ENCODE data around the gene SLC2A11. TPM values are rescaled to one million over a fixed set of nuclear protein-coding genes. Genes with fewer than 3 reads are reported as not detected.

SLC2A11 gene
- total and polyA plus RNA-seq, 3 experiments from 2014 or later = 5.2 to 9.0 (median 7.1) TPM

- no peak overlapping the region for H3K27ac ChIP-seq (ENCODE audit: low read depth, low read length)
Observed at GRCh38 chr22:23822101-23822671, 35.5 kb upstream of the SLC2A11 start.

GRCh38 chr22:23823331-23823791, 34.3 kb upstream of the SLC2A11 start:
- no peaks in the 10 kb centered on the region for H3K27me3 ChIP-seq (ENCODE audit: insufficient read depth, low read length, poor library complexity, severe bottlenecking)
- CTCF ChIA-PET = no interaction called here
- DNase-seq = no peak
- peaks cover 0 to 1% (median 0%) of the 10 kb centered on the region in 5 donors for H3K9me3 Mint-ChIP-seq
- H3K27me3 Mint-ChIP-seq = no peaks in the 10 kb centered on the region
- peaks cover 0 to 88% (median 11%) of the 10 kb centered on the region in 3 donors for H3K36me3 Mint-ChIP-seq
- H3K36me3 ChIP-seq (ENCODE audit: insufficient read depth, low read length) = peaks cover 56% of the 10 kb centered on the region
- H3K4me3 ChIP-seq (ENCODE audit: low read length) = no peak overlapping the region
- H3K4me1 ChIP-seq (ENCODE audit: insufficient read depth, low read length) = no peaks in the 10 kb centered on the region
- no peak overlapping the region for H3K4me3 Mint-ChIP-seq
- POLR2A ChIA-PET = interaction anchor here (0.5 kb wide), 1 partner anchor 15 kb away, joined by 3 read pairs; no protein-coding TSS in a partner anchor
- H3K27ac Mint-ChIP-seq = no peak overlapping the region
- no peak overlapping the region for H3K27ac ChIP-seq (ENCODE audit: low read depth, low read length)
- no peaks in the 10 kb centered on the region for H3K9me3 ChIP-seq (ENCODE audit: low read length)
- H3K4me1 Mint-ChIP-seq = peaks cover 4 to 16% (median 5%) of the 10 kb centered on the region in 3 donors

More at GRCh38 chr22:23822101-23822671, 35.5 kb upstream of the SLC2A11 start:
- peaks cover 0 to 89% (median 13%) of the 10 kb centered on the region in 3 donors for H3K36me3 Mint-ChIP-seq
- ChIA-PET CTCF (no interaction called here), POLR2A (no interaction called here)
- peaks cover 0 to 1% (median 0%) of the 10 kb centered on the region in 5 donors for H3K9me3 Mint-ChIP-seq
- no peaks in the 10 kb centered on the region for H3K4me1 ChIP-seq (ENCODE audit: insufficient read depth, low read length)
- DNase-seq = no peak
- peaks cover 52% of the 10 kb centered on the region for H3K36me3 ChIP-seq (ENCODE audit: insufficient read depth, low read length)
- H3K9me3 ChIP-seq (ENCODE audit: low read length) = no peaks in the 10 kb centered on the region
- H3K4me1 Mint-ChIP-seq = peaks cover 4 to 16% (median 5%) of the 10 kb centered on the region in 3 donors
- no peaks in the 10 kb centered on the region for H3K27me3 Mint-ChIP-seq
- H3K4me3 ChIP-seq (ENCODE audit: low read length) = no peak overlapping the region
- no peaks in the 10 kb centered on the region for H3K27me3 ChIP-seq (ENCODE audit: insufficient read depth, low read length, poor library complexity, severe bottlenecking)
- peak overlapping the region in 2 of 8 donors; percentile 36 to 70 for H3K27ac Mint-ChIP-seq
- peak overlapping the region in 1 of 7 donors; percentile 18 for H3K4me3 Mint-ChIP-seq

- peaks cover 0 to 1% (median 0%) of the 10 kb centered on the region in 5 donors for H3K9me3 Mint-ChIP-seq
- Histone ChIP-seq H3K27ac (ENCODE audit: low read depth, low read length) (no peak overlapping the region), H3K27me3 (ENCODE audit: insufficient read depth, low read length, poor library complexity, severe bottlenecking) (no peaks in the 10 kb centered on the region), H3K9me3 (ENCODE audit: low read length) (no peaks in the 10 kb centered on the region), H3K36me3 (ENCODE audit: insufficient read depth, low read length) (peaks cover 56% of the 10 kb centered on the region), H3K4me1 (ENCODE audit: insufficient read depth, low read length) (no peaks in the 10 kb centered on the region), H3K4me3 (ENCODE audit: low read length) (no peak overlapping the region)
- H3K4me1 Mint-ChIP-seq = peaks cover 9 to 19% (median 16%) of the 10 kb centered on the region in 3 donors
- no peak overlapping the region for H3K27ac Mint-ChIP-seq
- no peak overlapping the region for H3K4me3 Mint-ChIP-seq
- CTCF ChIA-PET = interaction anchor here (0.6 to 0.9 kb wide), 2 partner anchors 25 to 437 kb away, joined by 3 read pairs; no protein-coding TSS in a partner anchor
- no peak for DNase-seq
- no peaks in the 10 kb centered on the region for H3K27me3 Mint-ChIP-seq
- peaks cover 0 to 88% (median 20%) of the 10 kb centered on the region in 3 donors for H3K36me3 Mint-ChIP-seq
- POLR2A ChIA-PET = no interaction called here
Observed at GRCh38 chr22:23824476-23825245, 33.0 kb upstream of the SLC2A11 start.

DNA sequence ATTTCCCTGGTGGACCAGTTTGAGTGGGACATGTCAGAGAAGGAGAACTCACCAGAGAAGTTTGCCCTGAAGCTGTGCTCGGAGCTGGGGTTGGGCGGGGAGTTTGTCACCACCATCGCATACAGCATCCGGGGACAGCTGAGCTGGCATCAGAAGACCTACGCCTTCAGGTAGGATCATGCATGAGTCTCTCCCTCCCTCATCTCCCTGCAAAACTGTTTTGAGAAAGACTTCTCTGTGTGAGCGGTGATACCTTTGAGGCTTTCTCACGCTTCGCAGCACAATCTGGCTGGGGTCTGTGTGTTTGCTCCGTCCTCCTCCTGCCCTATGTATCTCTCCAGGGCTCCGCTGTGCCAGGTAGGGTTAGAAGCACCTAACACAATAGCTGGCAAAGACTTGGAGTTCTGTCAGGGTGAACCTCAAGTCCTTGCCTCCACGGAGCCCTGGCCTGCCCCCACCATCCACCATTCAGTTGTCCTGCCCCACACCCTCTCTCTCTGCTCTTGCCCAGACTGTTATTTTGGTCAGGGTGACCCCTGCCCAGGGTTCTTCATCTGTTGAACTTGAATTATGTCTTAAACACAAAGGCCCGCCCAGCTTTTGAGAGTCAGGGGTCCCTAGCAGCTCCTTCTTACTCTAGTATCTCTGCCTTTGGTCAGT, 32.3 kb upstream of the SLC2A11 start:
- Mint-ChIP-seq H3K36me3 (peaks cover 0 to 89% (median 22%) of the 10 kb centered on the region in 3 donors), H3K4me3 (no peak overlapping the region), H3K9me3 (peaks cover 0 to 1% (median 0%) of the 10 kb centered on the region in 5 donors), H3K27ac (peak overlapping the region in 2 of 8 donors; percentile 23 to 74), H3K27me3 (no peaks in the 10 kb centered on the region), H3K4me1 (peaks cover 12 to 22% (median 17%) of the 10 kb centered on the region in 3 donors)
- H3K36me3 ChIP-seq (ENCODE audit: insufficient read depth, low read length) = peaks cover 59% of the 10 kb centered on the region
- no peaks in the 10 kb centered on the region for H3K9me3 ChIP-seq (ENCODE audit: low read length)
- CTCF ChIA-PET = interaction anchor here (0.6 to 0.9 kb wide), 2 partner anchors 24 to 437 kb away, joined by 3 read pairs; no protein-coding TSS in a partner anchor
- no peaks in the 10 kb centered on the region for H3K4me1 ChIP-seq (ENCODE audit: insufficient read depth, low read length)
- DNase-seq = no peak
- H3K27me3 ChIP-seq (ENCODE audit: insufficient read depth, low read length, poor library complexity, severe bottlenecking) = no peaks in the 10 kb centered on the region
- POLR2A ChIA-PET = no interaction called here
- no peak overlapping the region for H3K4me3 ChIP-seq (ENCODE audit: low read length)
- no peak overlapping the region for H3K27ac ChIP-seq (ENCODE audit: low read depth, low read length)

DNA sequence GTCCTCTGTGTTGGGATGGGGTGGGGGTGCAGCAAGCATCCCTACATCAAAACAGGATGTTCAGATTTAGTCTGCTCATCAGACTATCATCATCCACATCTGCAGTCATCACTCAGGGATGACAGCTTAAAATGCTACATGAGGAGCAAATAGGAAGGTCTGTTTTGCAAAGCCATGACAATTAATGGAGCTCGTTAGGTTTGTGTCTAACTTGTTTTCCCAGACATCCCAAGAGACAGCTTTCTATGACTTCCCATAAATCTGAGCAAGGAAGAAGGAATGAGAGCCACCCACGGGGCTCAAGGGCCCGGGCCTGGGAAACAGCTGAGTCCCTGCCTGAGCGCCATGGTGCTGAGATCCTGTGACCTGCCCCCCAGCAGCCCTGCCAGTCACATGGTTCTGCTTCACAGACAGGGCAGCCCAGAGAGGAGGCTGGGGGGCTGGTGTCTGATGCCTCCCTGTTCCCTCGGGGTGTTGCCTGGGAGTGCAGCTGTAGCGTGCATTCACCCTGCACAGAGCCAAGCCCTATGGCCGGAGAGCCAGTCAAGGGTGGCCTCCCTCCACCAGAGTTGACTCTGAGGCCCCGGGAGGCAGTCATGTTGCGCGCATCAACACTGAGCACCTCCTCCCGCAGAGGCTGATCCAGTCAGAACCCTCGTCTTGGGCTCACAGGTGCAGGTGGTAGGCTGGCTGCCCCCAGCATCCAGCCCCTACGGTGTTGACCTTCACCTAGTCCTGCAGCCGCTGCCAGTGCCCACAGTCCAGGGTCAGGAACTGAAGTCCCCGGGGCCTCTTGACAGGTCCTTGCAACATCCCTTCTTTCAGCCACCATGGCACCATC, 30.9 kb upstream of the SLC2A11 start:
- Mint-ChIP-seq H3K27me3 (no peaks in the 10 kb centered on the region), H3K4me3 (no peak overlapping the region), H3K27ac (peak overlapping the region in 1 of 8 donors; percentile 42), H3K4me1 (peaks cover 10 to 22% (median 10%) of the 10 kb centered on the region in 3 donors), H3K36me3 (peaks cover 0 to 86% (median 22%) of the 10 kb centered on the region in 3 donors), H3K9me3 (peaks cover 0 to 1% (median 0%) of the 10 kb centered on the region in 5 donors)
- Histone ChIP-seq H3K9me3 (ENCODE audit: low read length) (no peaks in the 10 kb centered on the region), H3K27ac (ENCODE audit: low read depth, low read length) (no peak overlapping the region), H3K4me3 (ENCODE audit: low read length) (no peak overlapping the region), H3K4me1 (ENCODE audit: insufficient read depth, low read length) (no peaks in the 10 kb centered on the region), H3K27me3 (ENCODE audit: insufficient read depth, low read length, poor library complexity, severe bottlenecking) (no peaks in the 10 kb centered on the region), H3K36me3 (ENCODE audit: insufficient read depth, low read length) (peaks cover 52% of the 10 kb centered on the region)
- POLR2A ChIA-PET = no interaction called here
- DNase-seq = no peak
- CTCF ChIA-PET = no interaction called here

DNA sequence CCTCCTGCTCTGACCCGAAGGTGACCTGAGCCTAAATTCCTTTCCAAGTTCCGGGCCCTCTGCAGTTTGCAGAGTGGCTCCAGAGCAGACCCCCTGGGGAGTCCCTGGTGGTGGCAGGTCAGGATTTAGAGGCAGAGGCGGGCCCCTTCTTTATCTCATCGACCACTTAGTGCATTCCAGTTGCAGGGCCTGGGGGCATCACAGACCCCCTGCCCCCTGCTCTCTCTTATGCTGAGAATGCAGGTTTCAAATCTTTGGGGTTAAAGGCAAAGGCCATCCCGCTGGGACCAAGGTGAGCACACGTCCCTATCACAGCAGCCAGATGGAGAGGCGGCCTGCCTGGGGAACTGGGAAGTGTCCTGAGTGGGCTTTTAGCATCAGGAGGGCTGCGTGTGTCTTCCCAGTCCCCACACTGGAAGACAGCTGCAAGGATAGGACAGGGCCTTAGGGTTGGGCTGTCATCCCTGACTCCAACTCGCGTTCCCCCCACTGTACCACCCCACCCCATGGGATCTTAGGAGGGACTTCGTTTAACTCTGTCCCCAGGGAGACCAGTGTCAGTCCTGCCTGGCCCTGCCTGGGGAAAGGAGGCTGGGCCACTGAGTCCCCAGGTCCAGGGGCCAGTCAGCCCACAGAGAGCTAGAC, 30.2 kb upstream of the SLC2A11 start:
- Histone ChIP-seq H3K27ac (ENCODE audit: low read depth, low read length) (no peak overlapping the region), H3K4me1 (ENCODE audit: insufficient read depth, low read length) (no peaks in the 10 kb centered on the region), H3K27me3 (ENCODE audit: insufficient read depth, low read length, poor library complexity, severe bottlenecking) (no peaks in the 10 kb centered on the region), H3K36me3 (ENCODE audit: insufficient read depth, low read length) (peaks cover 44% of the 10 kb centered on the region), H3K4me3 (ENCODE audit: low read length) (no peak overlapping the region), H3K9me3 (ENCODE audit: low read length) (no peaks in the 10 kb centered on the region)
- Mint-ChIP-seq H3K27ac (no peak overlapping the region), H3K27me3 (no peaks in the 10 kb centered on the region), H3K9me3 (peaks cover 0 to under 1% (median 0%) of the 10 kb centered on the region in 5 donors), H3K4me3 (no peak overlapping the region), H3K36me3 (peaks cover 0 to 81% (median 22%) of the 10 kb centered on the region in 3 donors), H3K4me1 (peaks cover 9 to 22% (median 10%) of the 10 kb centered on the region in 3 donors)
- ChIA-PET POLR2A (no interaction called here), CTCF (no interaction called here)
- DNase-seq = no peak

Data from CD8-positive, alpha-beta memory T cell (primary cell).